Measurements from ENCODE around the gene SH3PXD2A.
"Not testable (repeated sequence)": the region's sequence is repeated elsewhere in the genome, so short reads cannot be mapped to it uniquely, and the experiment has no call there.

Gene SH3PXD2A

GRCh38 chr10:103791858-103792257, 63.5 kb downstream of the SH3PXD2A start:
- no peak for DNase-seq (ENCODE audit: low read depth)

GRCh38 chr10:103791291-103791690, 64.1 kb downstream of the SH3PXD2A start:
- DNase-seq (ENCODE audit: low read depth): no peak

GRCh38 chr10:103790580-103790979, 64.8 kb downstream of the SH3PXD2A start:
- no peak for DNase-seq (ENCODE audit: low read depth)

DNA sequence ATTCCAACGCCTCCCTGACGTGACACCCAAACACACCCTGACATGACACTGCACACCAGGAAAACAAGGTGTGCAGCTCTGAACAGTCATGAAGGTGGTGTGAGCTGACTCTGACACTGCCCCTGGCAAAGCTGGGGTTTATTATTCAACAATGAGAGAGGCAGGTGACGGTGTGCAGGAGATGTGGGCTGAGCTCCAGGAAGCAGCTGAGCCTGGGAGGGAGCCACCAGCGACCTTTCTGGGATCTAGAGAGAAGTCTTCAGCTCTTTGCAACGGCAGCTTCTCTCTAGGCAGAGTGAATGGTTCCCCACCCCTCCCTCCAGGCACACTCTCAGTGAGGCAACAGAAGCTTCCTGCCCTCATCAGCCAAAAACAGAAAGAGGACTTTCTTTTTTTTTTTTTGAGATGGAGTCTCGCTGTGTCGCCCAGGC, 65.6 kb downstream of the SH3PXD2A start:
- no peak for DNase-seq (ENCODE audit: low read depth)

DNA sequence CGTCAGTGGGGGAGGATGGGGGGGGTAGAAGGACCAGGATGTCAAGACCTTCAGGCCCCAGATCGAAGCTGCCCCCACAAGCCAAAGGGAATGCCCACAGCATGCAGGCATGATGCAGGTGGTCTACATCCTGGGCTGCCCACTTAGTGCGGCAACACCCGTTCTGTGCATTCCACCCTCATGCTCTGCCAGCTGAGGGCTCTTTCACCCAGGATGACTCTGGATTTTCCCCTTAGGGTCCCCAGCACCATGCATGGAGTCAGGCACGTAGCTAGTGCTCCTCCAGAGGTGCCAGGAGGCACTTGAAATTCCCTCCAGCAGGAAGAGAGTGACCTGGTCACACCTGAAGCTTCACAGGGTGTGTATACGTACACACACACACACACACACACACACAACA, 66.2 kb downstream of the SH3PXD2A start:
- DNase-seq (ENCODE audit: low read depth): no peak

- DNase-seq (ENCODE audit: low read depth): no peak
These were observed 68.0 kb downstream of the SH3PXD2A start for GRCh38 chr10:103787331-103787730.

- DNase-seq (ENCODE audit: low read depth): no peak
These were observed 69.4 kb downstream of the SH3PXD2A start for GRCh38 chr10:103786020-103786419.

GRCh38 chr10:103784723-103785418, 70.5 kb downstream of the SH3PXD2A start:
- DNase-seq (ENCODE audit: low read depth): no peak

DNA sequence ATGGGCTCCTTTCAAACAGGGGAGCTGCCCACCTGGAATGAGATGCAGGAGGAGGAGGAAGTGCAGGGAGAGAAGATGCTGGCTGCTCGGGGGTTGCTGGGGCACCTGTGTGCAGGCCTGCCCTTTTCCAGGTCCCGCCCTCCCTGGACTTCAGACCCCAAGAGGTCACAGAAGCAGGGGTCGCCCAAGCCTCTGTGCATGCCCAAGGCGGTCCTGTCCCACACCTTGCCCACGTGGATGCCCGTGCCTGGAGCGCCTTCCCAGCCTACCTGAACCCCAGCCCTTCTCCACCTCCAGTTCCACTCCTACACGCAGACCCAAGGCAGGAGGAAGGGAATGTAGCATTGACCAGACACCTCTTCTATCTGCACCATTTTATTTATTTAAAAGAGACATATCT, 71.3 kb downstream of the SH3PXD2A start:
- DNase-seq (ENCODE audit: low read depth): no peak

DNA sequence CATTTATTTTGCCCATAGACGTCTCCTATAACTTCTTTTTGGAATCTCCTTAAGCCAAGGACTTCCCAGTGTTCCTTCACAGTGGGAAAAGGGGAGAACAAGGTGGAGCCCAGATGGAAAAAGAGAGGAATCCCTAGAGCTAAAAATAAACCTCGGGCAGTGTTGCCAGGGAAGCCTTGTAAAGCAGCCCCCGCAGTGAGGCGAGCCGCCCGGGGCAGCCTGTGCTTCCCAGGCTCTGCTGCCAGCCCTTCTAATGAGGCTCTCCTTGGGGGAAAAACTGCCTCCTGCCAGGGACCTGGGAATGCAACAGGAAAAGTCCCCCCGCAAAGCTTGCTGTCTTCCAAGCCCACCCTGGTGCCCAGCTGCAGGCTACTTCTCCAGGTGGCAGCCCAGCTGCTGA, 71.7 kb downstream of the SH3PXD2A start:
- DNase-seq (ENCODE audit: low read depth): no peak

DNA sequence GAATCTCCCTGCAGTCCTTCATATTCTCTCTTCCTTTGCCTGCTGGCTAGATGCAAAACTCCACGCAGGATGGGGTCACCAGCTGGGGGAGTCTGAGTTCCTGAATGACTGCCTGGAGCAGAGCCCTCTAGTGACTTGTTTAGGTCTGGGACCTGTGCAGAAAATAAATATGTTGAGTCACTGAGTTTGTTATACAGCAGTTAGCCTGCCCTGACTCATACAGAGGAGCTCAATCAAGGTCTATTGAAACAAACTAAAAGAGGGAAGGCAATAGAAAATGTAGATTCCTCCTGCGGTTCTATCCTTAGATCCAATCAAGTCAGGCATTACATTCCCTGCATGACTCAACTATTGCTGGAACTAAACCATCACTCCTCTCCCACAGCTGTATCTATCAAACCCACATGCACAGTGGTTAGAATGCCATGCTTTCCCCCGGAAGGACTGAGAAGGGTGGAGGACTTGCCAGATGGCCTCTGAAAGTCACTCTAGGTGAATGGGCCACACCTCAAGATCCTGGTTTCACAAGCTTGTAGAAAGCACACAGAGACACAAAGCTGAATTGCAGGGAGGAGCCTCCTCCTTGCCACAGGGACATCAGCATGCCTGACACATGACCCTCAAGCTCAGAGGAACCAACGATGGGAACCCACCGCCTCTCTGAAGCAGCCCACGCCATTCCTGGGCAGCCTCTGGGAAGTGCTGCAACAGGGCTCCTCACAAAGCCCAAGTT, 73.9 kb downstream of the SH3PXD2A start:
- no peak for DNase-seq (ENCODE audit: low read depth)

GRCh38 chr10:103780242-103781149, 74.9 kb downstream of the SH3PXD2A start:
- DNase-seq (ENCODE audit: low read depth): no peak

DNA sequence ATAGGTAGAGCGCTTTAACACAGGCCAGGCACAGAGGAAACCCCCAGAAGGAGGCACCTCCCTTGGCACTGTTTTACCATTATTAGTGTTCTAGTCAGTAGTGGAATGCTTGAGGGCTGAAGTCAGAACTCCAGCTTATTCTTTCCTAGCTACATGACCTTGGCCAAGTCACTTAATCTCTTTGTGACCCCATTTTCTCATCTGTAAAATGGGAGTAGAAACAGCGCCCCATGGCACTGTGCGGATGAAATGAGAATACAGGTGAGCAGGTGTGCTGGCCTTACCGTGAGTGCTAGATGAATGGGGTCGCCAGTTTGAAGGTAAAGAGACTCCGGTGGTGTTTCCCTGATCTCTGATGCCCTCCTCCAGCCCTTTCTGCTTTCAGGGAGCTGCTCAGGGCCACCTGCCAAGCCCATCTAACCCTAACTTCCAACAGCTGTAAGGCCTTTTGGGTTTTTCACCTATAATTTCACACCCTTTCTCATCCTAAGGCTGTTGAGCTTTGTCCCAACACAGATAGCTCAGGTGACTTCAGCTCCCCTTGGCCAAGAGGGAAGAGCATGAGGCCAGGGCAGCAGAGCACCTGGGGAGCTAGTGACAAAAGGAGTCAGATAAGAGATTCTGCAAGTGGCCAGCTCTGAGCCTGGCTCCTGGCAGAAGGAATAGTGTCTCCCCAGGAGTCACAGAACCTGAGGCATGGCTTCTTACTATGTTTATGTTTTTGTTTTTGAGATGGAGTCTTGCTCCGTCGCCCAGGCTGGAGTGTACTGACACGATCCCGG, 76.8 kb downstream of the SH3PXD2A start:
- no peak for DNase-seq (ENCODE audit: low read depth)

GRCh38 chr10:103776878-103777591, 78.3 kb downstream of the SH3PXD2A start:
- no peak for DNase-seq (ENCODE audit: low read depth)

- DNase-seq (ENCODE audit: low read depth): no peak
These were observed 79.6 kb downstream of the SH3PXD2A start for GRCh38 chr10:103775776-103776175.

DNA sequence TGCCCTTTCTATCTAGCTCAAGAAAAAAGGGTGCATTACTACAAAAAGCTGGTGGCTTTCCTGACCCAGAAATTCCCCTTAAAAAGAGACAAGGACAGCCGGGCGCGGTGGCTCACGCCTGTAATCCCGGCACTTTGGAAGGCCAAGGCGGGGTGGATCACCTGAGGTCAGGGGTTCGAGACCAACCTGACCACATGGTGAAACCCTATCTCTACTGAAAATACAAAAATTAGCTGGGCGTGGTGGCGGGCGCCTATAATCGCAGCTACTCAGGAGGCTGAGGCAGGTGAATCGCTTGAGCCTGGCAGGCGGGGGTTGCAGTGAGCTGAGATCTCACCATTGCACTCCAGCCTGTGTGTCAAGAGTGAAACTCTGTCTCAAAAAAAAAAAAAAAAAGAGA, 82.5 kb downstream of the SH3PXD2A start:
- not testable (repeated sequence) for DNase-seq (ENCODE audit: low read depth)

- peak; percentile 46 for DNase-seq (ENCODE audit: low read depth)
These were observed 83.1 kb downstream of the SH3PXD2A start for GRCh38 chr10:103772096-103772845.

GRCh38 chr10:103770139-103770538, 85.2 kb downstream of the SH3PXD2A start:
- DNase-seq (ENCODE audit: low read depth): no peak

DNA sequence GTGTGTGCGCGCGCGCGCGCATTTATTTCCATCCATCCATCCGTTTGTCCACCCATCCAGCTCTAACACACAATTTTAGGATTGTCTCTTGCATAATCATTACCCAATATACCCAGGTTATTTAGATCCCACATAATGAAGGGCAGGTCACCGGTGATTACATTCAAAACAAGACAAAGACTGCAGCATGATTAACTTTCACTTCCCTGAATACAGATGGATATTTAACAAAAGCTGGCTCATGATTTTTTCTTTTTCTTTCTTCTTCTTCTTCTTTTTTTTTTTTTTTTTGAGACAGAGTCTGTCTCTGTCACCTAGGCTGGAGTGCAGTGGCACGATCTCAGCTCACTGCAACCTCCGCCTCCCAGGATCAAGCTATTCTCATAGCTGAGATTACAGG, 86.2 kb downstream of the SH3PXD2A start:
- DNase-seq (ENCODE audit: low read depth): no peak

GRCh38 chr10:103768345-103768744, 87.0 kb downstream of the SH3PXD2A start:
- no peak for DNase-seq (ENCODE audit: low read depth)

Data from activated T-cell treated with anti-CD3 and anti-CD28 coated beads for 24 hours (primary cell).